HG03045 (cell line): ENCODE data around the gene C12orf57.

Source experiments
- ATAC-seq: cut with Tn5 transposase; IDR thresholded peaks from one replicate; pipeline ENCODE4 v1.9.1; 2021; ENCODE audit warnings: mild to moderate bottlenecking, moderate library complexity; ENCODE audit not compliant: unreplicated experiment

Gene C12orf57

GRCh38 chr12:6917491-6918231, 26.2 kb upstream of the C12orf57 start:
- no peak for ATAC-seq

GRCh38 chr12:6919588-6919987, 24.2 kb upstream of the C12orf57 start:
- no peak for ATAC-seq

DNA sequence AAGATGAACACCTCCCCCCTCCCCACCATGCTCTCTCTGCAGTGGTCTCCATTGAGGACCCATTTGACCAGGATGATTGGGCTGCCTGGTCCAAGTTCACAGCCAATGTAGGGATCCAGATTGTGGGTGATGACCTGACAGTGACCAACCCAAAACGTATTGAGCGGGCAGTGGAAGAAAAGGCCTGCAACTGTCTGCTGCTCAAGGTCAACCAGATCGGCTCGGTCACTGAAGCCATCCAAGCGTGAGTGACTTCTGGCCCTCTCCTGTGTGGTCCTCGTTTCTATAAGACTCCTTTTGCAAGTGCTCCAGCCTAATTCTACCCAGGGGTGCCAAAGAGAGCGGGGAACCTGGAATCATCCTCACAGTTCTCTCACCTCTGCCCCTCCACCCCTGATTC, 22.3 kb upstream of the C12orf57 start:
- ATAC-seq, result no peak

- ATAC-seq, result no peak
Observed at GRCh38 chr12:6921996-6922946, 21.6 kb upstream of the C12orf57 start.

DNA sequence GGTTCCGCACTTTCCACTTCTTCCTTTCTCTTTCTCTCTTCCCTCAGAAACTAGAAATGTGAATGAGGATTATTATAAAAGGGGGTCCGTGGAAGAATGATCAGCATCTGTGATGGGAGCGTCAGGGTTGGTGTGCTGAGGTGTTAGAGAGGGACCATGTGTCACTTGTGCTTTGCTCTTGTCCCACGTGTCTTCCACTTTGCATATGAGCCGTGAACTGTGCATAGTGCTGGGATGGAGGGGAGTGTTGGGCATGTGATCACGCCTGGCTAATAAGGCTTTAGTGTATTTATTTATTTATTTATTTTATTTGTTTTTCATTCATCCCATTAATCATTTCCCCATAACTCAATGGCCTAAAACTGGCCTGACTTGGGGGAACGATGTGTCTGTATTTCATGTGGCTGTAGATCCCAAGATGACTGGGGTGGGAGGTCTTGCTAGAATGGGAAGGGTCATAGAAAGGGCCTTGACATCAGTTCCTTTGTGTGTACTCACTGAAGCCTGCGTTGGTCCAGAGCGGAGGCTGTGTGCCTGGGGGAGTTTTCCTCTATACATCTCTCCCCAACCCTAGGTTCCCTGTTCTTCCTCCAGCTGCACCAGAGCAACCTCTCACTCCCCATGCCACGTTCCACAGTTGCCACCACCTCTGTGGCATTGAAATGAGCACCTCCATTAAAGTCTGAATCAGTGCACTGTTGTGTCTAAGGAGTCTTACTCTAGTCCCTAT, 20.7 kb upstream of the C12orf57 start:
- no peak for ATAC-seq

GRCh38 chr12:6923851-6924250, 20.0 kb upstream of the C12orf57 start:
- no peak for ATAC-seq

- ATAC-seq, result no peak
Observed at GRCh38 chr12:6925239-6925539, 18.6 kb upstream of the C12orf57 start.

DNA sequence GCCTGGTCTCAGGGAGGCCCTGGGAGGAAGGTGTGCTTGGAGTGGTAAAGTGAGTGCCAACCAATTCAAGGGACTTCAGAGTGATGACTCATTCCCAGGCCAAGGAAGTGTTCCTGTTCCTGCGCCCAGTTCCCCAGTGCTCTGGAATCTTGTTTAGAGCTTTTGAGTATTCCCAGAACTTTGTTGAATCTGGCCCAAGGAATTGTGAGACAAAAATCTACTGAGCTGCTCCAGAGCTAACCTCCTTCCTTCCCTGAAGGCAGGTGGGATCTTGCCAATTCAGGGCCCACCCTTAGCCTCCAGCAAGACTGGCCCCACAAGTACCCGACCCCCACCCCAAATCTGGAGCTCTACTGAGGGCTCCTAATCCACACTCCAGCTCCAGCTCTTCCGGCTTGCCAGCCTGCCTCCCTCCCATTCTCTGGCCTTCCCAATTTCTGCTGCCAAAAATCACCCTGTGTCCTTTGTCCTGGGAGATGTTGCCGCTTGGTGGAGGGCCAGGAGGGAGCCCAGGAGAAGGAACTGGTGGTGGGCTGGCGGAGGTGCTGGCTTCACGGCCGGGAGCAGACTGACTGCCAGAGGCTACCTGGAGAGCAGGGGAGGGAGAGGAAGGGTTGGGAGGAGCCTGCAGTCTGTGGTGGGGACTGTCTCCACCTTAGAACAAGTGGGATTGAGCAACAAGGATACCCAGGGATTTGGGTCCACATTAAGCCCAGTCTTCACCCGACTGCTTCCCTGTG, 18.1 kb upstream of the C12orf57 start:
- no peak for ATAC-seq

- ATAC-seq, result no peak
Observed at GRCh38 chr12:6927379-6928021, 16.3 kb upstream of the C12orf57 start, which contains the start of gene ATN1. Gene ATN1 (plus strand): TSS chr12:6927959. CDS start chr12:6934002, 6,043 bp downstream.

GRCh38 chr12:6928022-6928702, 15.7 kb upstream of the C12orf57 start:
- ATAC-seq, result no peak

DNA sequence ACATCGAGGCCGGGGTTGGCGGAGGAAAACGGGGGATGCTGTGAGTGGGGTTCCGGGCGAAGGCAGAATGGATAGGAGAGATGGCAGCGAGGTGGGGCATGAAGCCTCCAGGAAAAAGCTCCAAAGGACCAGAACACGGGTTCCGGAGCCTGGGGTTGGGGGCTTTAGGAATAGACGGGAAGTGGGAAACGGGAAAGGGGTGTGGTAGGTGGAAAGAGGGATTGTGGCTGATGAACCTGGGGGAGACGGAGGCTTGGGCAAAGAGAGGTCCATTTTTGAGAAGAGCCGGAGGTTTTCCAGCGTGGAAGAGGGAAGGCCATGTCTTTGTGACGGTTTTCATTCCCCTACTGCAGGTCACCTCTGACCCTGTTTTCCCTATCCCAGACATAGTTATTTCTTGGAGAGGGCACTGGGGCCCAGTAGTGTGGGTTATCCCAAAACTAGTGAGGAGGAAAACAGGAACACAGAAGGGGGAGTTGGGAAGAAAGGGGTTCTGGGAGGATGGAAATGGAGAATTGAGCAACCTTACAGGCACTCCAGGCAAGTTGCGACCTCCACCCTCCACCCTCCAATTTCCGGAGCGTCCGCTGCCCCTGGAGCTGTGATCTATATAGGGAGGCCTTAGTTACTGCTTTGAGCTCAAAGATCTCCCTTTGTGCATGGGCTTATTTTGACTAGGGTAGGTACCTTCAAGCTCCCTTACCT, 15.0 kb upstream of the C12orf57 start:
- ATAC-seq, result no peak

DNA sequence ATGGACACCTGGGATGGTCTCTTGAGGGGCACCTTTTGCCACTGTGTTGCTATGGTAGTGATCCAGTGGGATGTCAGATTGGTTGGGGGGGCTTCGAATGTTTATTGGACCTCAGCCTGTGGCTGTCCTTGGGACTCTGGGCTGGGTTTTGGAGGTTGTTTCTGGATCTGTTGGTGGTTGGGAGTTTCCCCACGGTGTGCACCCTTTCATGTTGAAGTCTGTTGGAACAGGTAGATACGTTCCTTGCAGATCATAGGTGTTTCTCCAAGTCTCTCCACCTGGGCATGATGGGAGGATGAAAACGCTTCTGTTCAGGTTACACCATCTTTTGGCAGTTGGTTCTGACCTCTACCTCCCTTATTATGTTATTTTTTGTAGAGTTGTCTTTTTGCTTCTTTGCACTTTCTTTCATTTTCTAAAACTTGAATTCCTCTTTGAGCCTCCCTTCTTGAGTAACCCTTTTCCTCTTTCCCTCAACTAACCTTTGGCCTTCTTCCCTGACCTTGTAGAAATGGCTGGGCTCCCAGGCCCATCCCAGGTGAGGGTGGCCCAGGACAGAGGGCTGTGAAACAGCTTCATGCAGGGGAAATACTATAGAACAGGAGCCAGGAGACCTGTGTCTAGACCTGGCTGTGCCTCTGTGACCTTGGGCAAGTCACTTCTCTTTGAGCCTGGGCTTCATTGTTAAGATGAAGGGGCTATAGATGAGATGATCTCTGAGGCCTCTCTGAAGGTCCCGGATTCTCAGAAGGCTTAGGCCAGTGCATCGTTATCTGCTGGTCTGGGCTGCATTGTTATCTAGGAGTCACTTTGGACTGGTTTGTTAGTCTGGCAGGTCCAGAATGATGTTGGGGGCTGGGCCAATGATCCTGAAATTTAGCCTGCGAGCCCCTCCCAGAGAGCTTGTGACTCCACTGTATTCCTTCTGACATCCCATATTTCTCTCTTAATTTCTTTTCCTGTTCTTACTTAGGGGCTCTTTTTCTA, 14.1 kb upstream of the C12orf57 start:
- ATAC-seq, result no peak

DNA sequence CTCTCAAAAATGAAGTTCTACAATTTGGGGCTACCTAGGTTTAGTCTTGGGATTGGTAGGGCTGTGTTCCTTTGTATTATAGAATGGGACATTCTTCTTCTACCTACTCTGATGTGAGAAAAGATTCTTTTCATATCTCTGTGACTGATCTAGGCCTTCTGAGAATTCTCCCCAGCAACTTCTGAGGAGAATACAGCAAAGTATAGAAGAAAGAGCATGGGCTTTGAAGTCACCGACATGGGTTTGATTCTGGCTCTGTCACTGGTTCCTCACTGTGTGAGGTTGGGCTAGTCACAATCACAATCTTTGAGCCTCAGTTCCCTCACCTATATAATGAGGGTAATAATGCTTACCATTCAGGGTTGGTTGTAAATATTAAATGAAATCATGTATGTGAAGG, 11.1 kb upstream of the C12orf57 start:
- no peak for ATAC-seq

DNA sequence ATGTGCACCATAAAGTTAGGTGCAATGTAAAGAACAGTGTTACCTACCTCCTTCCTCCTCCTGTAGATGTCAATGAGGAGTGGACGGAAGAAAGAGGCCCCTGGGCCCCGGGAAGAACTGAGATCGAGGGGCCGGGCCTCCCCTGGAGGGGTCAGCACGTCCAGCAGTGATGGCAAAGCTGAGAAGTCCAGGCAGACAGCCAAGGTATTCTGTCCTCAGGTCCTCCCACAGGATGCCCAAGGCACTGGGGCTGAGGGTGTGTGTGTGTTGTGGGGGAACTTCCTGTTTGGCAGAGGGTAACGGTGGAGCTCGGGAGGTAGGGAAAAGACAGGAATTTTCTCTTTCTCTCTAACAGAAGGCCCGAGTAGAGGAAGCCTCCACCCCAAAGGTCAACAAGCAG, 9.7 kb upstream of the C12orf57 start:
- ATAC-seq, result no peak

- no peak for ATAC-seq
Observed at GRCh38 chr12:6935371-6936193, 8.2 kb upstream of the C12orf57 start.

GRCh38 chr12:6936194-6936635, 7.6 kb upstream of the C12orf57 start:
- ATAC-seq, result no peak
